ENCODE measurements around the gene PRKCSH.
"Not testable (repeated sequence)": the region's sequence is repeated elsewhere in the genome, so short reads cannot be mapped to it uniquely, and the experiment has no call there.

- TF ChIP-seq CTCF, POLR2A (IDR thresholded peaks at IDR 0.05): not testable (repeated sequence)
These were observed 32.9 kb downstream of the PRKCSH start for GRCh38 chr19:11468266-11468845.

All from esophagus squamous epithelium (tissue), 4 donors.